ENCODE results near the gene SPAG9. TPM values are rescaled to one million over a fixed set of nuclear protein-coding genes. Genes with fewer than 3 reads are reported as not detected.

Gene SPAG9
- total and polyA plus RNA-seq, 2 experiments from 2014 or later = 13.7 to 45.0 TPM

GRCh38 chr17:51064061-51064735, 56.5 kb downstream of the SPAG9 start:
- TF ChIP-seq CTCF (conservative IDR thresholded peaks at IDR 0.05; ENCODE audit: low read depth in 2 of 2) (no peak), CREB1 (CRISPR knock-in tag; IDR thresholded peaks at IDR 0.05; ENCODE audit: low read depth) (no peak), REST (IDR thresholded peaks at IDR 0.05; ENCODE audit: unreplicated experiment) (no peak), ZNF114 (CRISPR knock-in tag; IDR thresholded peaks at IDR 0.05) (no peak), JUNB (IDR thresholded peaks at IDR 0.05; ENCODE audit: unreplicated experiment) (no peak), EZH2phosphoT487 (IDR thresholded peaks at IDR 0.05; ENCODE audit: unreplicated experiment) (no peak), ETS1 (IDR thresholded peaks at IDR 0.05) (no peak), STAT1 (IDR thresholded peaks at IDR 0.05; ENCODE audit: unreplicated experiment) (no peak), ZNF331 (CRISPR knock-in tag; IDR thresholded peaks at IDR 0.05; ENCODE audit: low read depth) (no peak), POLR2AphosphoS5 (IDR thresholded peaks at IDR 0.05; ENCODE audit: low read depth) (no peak), ZNF462 (CRISPR knock-in tag; IDR thresholded peaks at IDR 0.05) (no peak), NANOG (IDR thresholded peaks at IDR 0.05; ENCODE audit: borderline replicate concordance) (no peak), EZH2 (IDR thresholded peaks at IDR 0.05; ENCODE audit: low read depth, unreplicated experiment) (no peak)
- no peaks in the 10 kb centered on the region for H3K9me3 Mint-ChIP-seq
- DNase-seq (ENCODE audit: low spot score) = no peak
- no peak overlapping the region for H3K27ac ChIP-seq (ENCODE audit: low read depth)
- H3K27me3 ChIP-seq (ENCODE audit: insufficient read depth) = no peaks in the 10 kb centered on the region
- H3K27me3 Mint-ChIP-seq (ENCODE audit: insufficient read depth, low read depth, poor library complexity) = peaks cover 2% of the 10 kb centered on the region
- no peaks in the 10 kb centered on the region for H3K4me1 Mint-ChIP-seq
- no peak overlapping the region for H3K4me3 Mint-ChIP-seq
- peaks cover 8% of the 10 kb centered on the region; the same call in 1 of the 2 replicates for H4K20me1 ChIP-seq (replicated peaks; ENCODE audit: insufficient read depth)
- ATAC-seq = no peak
- no peaks in the 10 kb centered on the region for H3K36me3 Mint-ChIP-seq (ENCODE audit: low read depth)
- no peaks in the 10 kb centered on the region for H3K36me3 ChIP-seq (ENCODE audit: insufficient read depth)
- H3K27ac Mint-ChIP-seq = peak overlapping the region; percentile 8; the same call in 1 of the 2 replicates
- H2AFZ ChIP-seq = no peak overlapping the region
- H3K4me2 ChIP-seq = no peak overlapping the region
- no peaks in the 10 kb centered on the region for H3F3A ChIP-seq (replicated peaks; ENCODE audit: low read depth)
- H3K79me2 ChIP-seq (replicated peaks; ENCODE audit: insufficient read depth) = peaks cover 36% of the 10 kb centered on the region
- H3K9me2 ChIP-seq (ENCODE audit: insufficient read depth) = no peaks in the 10 kb centered on the region
- H3K4me1 ChIP-seq (ENCODE audit: insufficient read depth) = no peaks in the 10 kb centered on the region
- no peak overlapping the region for H3K4me3 ChIP-seq
